Breast epithelium (tissue), 4 donors: ENCODE results near the gene GPR173. TPM values are rescaled to one million over a fixed set of nuclear protein-coding genes. Genes with fewer than 3 reads are reported as not detected.
A peak's percentile ranks its signal among the peaks of the same experiment; 100 is the strongest.

Experiments used
- DNase-seq, 2 donors: peaks; one replicate each; pipeline ENCODE4 v3.0.0-alpha.2; 2019; ENCODE audit warnings: low spot score in 2 of 2
- H3K27ac ChIP-seq, 2 donors: fragments of 200-600 bp; sonication (generic) in 1 of 2; one replicate each; pipeline ENCODE4 v1.5.1; 2016 to 2019; ENCODE audit warnings: mild to moderate bottlenecking in 1 of 2
- H3K27me3 ChIP-seq, 2 donors: fragments of 200-600 bp; sonication (generic) in 1 of 2; one replicate each; pipeline versions ENCODE4 v1.5.1 to v1.6.0; 2017 to 2019; ENCODE audit warnings: control low read depth in 1 of 2, mild to moderate bottlenecking in 1 of 2
- H3K36me3 ChIP-seq: fragments of 200-600 bp; one replicate; pipeline ENCODE4 v1.5.1; 2019
- H3K4me1 ChIP-seq, 2 donors: fragments of 200-600 bp; sonication (generic); one replicate each; pipeline ENCODE4 v1.5.1; 2016 to 2019; ENCODE audit warnings: control low read depth in 1 of 2
- H3K4me3 ChIP-seq, 3 donors: fragments of 200-600 bp; sonication (generic); 1 replicate in 2 of 3; 2 replicates in 1 of 3; pipeline ENCODE4 v1.5.1; 2016 to 2019; ENCODE audit warnings: mild to moderate bottlenecking in 3 of 3, moderate library complexity in 2 of 3
- H3K9me3 ChIP-seq, 2 donors: fragments of 200-600 bp; sonication (generic) in 1 of 2; one replicate each; pipeline ENCODE4 v1.5.1; 2016 to 2019; ENCODE audit warnings: control low read depth in 1 of 2
- CTCF ChIP-seq, 3 donors: fragments of 450-650 bp; IDR thresholded peaks; one replicate each; pipeline ENCODE4 v1.5.1; 2016 to 2017; ENCODE audit warnings: antibody characterized with exemption in 3 of 3, mild to moderate bottlenecking in 3 of 3, moderate library complexity in 3 of 3
- POLR2A ChIP-seq: fragments of 450-650 bp; IDR thresholded peaks from one replicate; pipeline ENCODE4 v1.6.1; 2016; ENCODE audit warnings: antibody characterized with exemption, mild to moderate bottlenecking, moderate library complexity
- POLR2AphosphoS5 ChIP-seq, 3 donors: sonication (generic); formaldehyde crosslinking; IDR thresholded peaks; one replicate each; pipeline ENCODE4 v1.6.1; 2017; ENCODE audit warnings: antibody characterized with exemption in 3 of 3
- intact Hi-C: fragments of 100-400 bp; cut with DNase I; formaldehyde crosslinking; loops from one replicate; pipeline ENCODE4 v1.15.1; 2023; ENCODE audit warnings: low total_unique reads
- total RNA-seq, 3 donors: library from RNA; depleted of rRNA; stranded (reverse); fragments of >200 nt; gene quantifications; one replicate each; pipeline ENCODE4 v1.1.0, GENCODE V29; 2016

The GPR173 gene
- total RNA-seq: 1 to 10 TPM in 2 of 3 donors, under 1 TPM in 1; 0.96 to 2.3 (median 1.6) TPM

DNA sequence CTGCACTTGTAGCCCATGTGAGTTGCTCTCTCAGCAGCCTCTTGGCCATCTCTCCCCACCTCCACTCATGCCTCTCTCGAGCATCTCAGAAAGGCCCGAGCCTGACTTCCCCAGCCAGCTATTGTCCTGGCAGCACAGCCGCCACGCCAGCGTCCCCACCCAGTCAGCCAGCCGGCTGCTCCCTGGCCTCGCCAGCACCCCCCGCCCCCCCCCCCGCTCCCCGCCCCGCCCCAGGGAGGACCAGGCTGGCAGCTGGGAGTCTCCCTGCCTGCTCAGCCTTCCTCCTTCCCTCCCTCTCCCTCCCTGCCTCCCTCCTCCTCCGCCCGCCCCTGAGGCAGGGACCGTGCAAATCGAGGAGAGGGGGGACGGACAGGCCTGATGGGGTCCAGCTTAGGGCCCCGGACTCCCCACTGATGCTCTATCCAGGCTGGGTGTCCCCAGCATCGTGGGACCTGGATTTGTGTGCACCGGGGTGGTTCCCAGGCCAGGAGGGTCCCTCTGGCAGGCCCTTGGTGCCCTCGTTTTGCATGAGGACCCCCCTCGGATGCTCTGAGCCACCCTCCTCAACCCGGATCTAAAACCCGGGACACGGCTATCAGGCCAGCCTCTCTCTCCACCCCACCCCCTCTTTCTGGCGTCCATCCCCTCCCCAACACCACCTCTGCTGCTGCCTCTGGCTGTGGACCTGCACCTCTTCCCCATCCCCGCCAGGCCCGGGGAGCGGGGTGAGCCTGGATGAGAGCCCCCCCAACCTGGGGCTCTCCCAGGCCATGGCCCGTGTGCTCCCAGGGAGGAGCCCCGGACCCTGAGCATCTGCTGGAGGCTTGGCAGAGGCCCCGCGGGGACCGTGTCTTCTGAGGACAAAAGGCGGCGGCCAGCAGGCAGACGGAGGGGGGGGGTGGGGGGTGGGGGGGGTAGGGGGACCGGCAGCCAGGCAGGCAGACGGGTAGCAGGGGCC lies at the start of gene GPR173:
GPR173 (plus strand) TSS at position 621 of the 958 bp plus-strand sequence. CDS start 27,833 bp downstream, outside the sequence.
- Histone ChIP-seq H3K4me1 (no peaks in the 10 kb centered on the region), H3K9me3 (no peaks in the 10 kb centered on the region), H3K27ac (peak within 1 kb of the TSS in 1 of 2 donors; percentile 52), H3K4me3 (peak within 1 kb of the TSS; percentile 45 to 66 (median 49)), H3K36me3 (no peaks in the 10 kb centered on the region), H3K27me3 (peaks cover 0 to 63% of the 10 kb centered on the region in 2 donors)
- DNase-seq: no peak
- TF ChIP-seq POLR2AphosphoS5 (IDR thresholded peaks at IDR 0.05) (no peak), CTCF (IDR thresholded peaks at IDR 0.05) (no peak), POLR2A (no peak)
- intact Hi-C loops: no loop called here

DNA sequence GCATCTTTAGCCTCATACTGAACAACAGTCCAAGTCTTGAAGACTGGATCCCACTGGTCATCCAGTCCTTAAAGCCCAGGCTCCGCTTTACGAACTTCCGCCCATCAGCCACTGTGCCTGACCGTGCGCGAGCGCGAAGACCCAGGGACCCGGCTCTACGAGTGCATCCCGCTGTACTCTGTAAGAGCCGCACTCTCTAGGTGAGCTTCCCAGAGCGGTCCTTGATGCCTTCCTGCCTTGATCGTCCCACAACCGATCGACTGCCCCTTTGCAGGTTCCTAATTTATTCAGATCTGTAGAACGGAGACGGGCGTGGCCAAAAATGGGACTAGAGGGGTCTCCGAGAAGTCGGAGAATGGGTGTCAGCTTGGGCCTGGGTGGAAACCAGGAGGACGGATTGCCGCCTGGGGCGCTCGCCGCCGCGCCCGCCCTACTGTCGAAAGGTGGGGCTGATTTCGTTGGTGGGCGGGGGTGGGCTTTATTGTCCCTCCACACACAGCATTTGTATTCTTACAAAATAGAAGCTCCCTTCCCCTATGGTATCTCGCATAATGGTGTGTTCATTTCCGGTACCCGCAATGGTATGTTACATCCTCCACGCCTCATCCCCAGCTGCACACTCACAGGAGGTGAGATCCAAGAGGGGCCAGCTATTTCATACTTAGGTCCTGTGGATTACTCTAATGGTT lies 48.0 kb upstream of the GPR173 start:
- no peaks in the 10 kb centered on the region for H3K4me1 ChIP-seq
- intact Hi-C loops: no loop called here
- DNase-seq: no peak
- peaks cover 0 to 83% of the 10 kb centered on the region in 2 donors for H3K27me3 ChIP-seq
- no peak overlapping the region for H3K4me3 ChIP-seq
- no peaks in the 10 kb centered on the region for H3K9me3 ChIP-seq
- no peaks in the 10 kb centered on the region for H3K36me3 ChIP-seq
- no peak overlapping the region for H3K27ac ChIP-seq
- no peak for TF ChIP-seq POLR2A

- no peak for DNase-seq
- TF ChIP-seq POLR2A: no peak
- TF ChIP-seq POLR2AphosphoS5 (IDR thresholded peaks at IDR 0.05): no peak
- TF ChIP-seq CTCF (IDR thresholded peaks at IDR 0.05): no peak
- Histone ChIP-seq H3K27ac (no peak overlapping the region), H3K4me1 (no peaks in the 10 kb centered on the region), H3K9me3 (no peaks in the 10 kb centered on the region), H3K36me3 (no peaks in the 10 kb centered on the region), H3K27me3 (peaks cover 0 to 88% of the 10 kb centered on the region in 2 donors), H3K4me3 (no peak overlapping the region)
- intact Hi-C loops: no loop called here
Observed at GRCh38 chrX:53001958-53002357, 46.6 kb upstream of the GPR173 start.

GRCh38 chrX:53003111-53003510 lies 45.5 kb upstream of the GPR173 start:
- H3K36me3 ChIP-seq: no peaks in the 10 kb centered on the region
- H3K9me3 ChIP-seq: no peaks in the 10 kb centered on the region
- no peak overlapping the region for H3K27ac ChIP-seq
- H3K27me3 ChIP-seq: peaks cover 0 to 92% of the 10 kb centered on the region in 2 donors
- no peak overlapping the region for H3K4me3 ChIP-seq
- no peak for TF ChIP-seq CTCF (IDR thresholded peaks at IDR 0.05)
- no peak for TF ChIP-seq POLR2A
- no peak for TF ChIP-seq POLR2AphosphoS5 (IDR thresholded peaks at IDR 0.05)
- intact Hi-C loops: no loop called here
- no peaks in the 10 kb centered on the region for H3K4me1 ChIP-seq
- no peak for DNase-seq

GRCh38 chrX:53004038-53004437 lies 44.6 kb upstream of the GPR173 start:
- peaks cover 0 to 92% of the 10 kb centered on the region in 2 donors for H3K27me3 ChIP-seq
- TF ChIP-seq POLR2A: no peak
- no peak for TF ChIP-seq POLR2AphosphoS5 (IDR thresholded peaks at IDR 0.05)
- no peak for TF ChIP-seq CTCF (IDR thresholded peaks at IDR 0.05)
- no peaks in the 10 kb centered on the region for H3K36me3 ChIP-seq
- intact Hi-C loops: no loop called here
- no peaks in the 10 kb centered on the region for H3K4me1 ChIP-seq
- no peak for DNase-seq
- no peak overlapping the region for H3K27ac ChIP-seq
- H3K4me3 ChIP-seq: no peak overlapping the region
- H3K9me3 ChIP-seq: peaks cover 0 to 7% of the 10 kb centered on the region in 2 donors
